Type B pancreatic cell (in vitro differentiated cells): Measurements from ENCODE around the gene CRIP3. TPM values are rescaled to one million over a fixed set of nuclear protein-coding genes. Genes with fewer than 3 reads are reported as not detected.
"Not testable (repeated sequence)": the region's sequence is repeated elsewhere in the genome, so short reads cannot be mapped to it uniquely, and the experiment has no call there.

Experiments used
- DNase-seq: peaks from one replicate; pipeline ENCODE4 v3.0.0; 2021; ENCODE audit warnings: mixed read lengths; ENCODE audit not compliant: unreplicated experiment; ENCODE audit errors: extremely low spot score
- H3K27ac Mint-ChIP-seq: 2 replicates; pipeline ENCODE4 v1.8.0; 2021; ENCODE audit warnings: mild to moderate bottlenecking, mixed read lengths
- H3K27me3 Mint-ChIP-seq: 2 replicates; pipeline ENCODE4 v1.8.0; 2021; ENCODE audit warnings: mixed read lengths
- H3K36me3 Mint-ChIP-seq: 2 replicates; pipeline ENCODE4 v1.8.0; 2021; ENCODE audit warnings: mixed read lengths
- H3K4me1 Mint-ChIP-seq: one replicate; pipeline ENCODE4 v1.8.0; 2021; ENCODE audit warnings: mixed read lengths; ENCODE audit not compliant: unreplicated experiment
- H3K4me3 Mint-ChIP-seq: 2 replicates; pipeline ENCODE4 v1.8.0; 2021; ENCODE audit warnings: mild to moderate bottlenecking, mixed read lengths
- H3K9me3 Mint-ChIP-seq: 2 replicates; pipeline ENCODE4 v1.8.0; 2021; ENCODE audit warnings: mixed read lengths
- long read RNA-seq: library from polyadenylated mRNA; unstranded; transcript quantifications from one replicate; pipeline ENCODE4 v2.0.0, GENCODE V29; 2020
- total RNA-seq: library from RNA; stranded (reverse); gene quantifications from 2 replicates; pipeline ENCODE4 v1.2.1, GENCODE V29; 2021; ENCODE audit warnings: low replicate concordance
- TF ChIP-seq, protein P1 (sequence below): fragments of 200-600 bp; sonication (generic); conservative IDR thresholded peaks from 2 replicates; pipeline ENCODE4 v1.5.0; 2021; ENCODE audit warnings: antibody characterized with exemption, mild to moderate bottlenecking

The CRIP3 gene, protein sequence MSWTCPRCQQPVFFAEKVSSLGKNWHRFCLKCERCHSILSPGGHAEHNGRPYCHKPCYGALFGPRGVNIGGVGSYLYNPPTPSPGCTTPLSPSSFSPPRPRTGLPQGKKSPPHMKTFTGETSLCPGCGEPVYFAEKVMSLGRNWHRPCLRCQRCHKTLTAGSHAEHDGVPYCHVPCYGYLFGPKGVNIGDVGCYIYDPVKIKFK
- 1.1 and 2.9 TPM in 2 replicates for total RNA-seq
- long read RNA-seq, partial matches to known transcripts = 1 of 3 reads
- long read RNA-seq, other reads (novel, unspliced or antisense) = 2 of 3 reads

DNA sequence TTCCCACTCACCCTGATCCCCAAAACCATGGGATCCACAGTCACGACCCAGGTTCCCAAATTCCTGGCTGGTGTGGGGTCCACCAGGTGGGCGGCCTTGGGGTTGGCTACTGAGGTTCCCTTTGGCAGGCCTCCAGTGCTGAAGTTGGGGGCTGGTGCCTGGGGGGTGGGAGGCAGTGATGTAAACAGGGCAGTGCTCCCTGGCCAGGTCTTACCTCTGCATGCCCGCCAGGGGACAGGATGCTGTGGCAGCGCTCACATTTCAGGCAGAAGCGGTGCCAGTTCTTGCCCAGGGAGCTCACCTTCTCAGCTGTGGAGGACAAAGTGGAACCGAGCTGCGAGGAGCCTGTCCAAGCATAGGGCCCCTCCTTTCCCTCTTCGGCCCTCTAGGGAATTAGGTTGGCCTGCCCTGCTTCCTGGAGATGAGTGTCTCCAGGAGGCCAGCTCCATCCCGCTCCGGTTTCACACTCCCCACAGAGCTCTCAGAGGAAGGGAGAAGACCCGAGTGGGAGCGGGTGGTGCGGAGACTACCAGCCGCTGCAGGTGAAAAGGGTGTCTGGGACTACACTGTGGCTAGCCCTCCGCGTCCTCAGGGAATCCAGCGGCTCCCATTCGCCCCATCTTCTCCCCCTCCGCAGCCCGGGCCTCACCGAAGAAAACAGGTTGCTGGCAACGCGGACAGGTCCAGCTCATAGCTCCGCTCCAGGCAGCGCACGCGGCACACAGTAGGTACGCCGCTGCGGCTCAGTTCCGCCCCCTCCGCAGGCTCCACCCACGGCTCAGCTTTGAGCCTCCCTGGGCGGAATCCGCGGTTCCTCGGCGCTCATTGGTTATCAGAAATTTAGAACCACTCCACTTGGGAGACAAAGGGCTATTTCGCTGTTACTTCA, at the start of gene CRIP3:
TSS of gene CRIP3 (minus strand) at position 726 of the 889 bp plus-strand sequence. CDS start at position 692, 34 bp downstream.
- TF ChIP-seq, protein P1, sequence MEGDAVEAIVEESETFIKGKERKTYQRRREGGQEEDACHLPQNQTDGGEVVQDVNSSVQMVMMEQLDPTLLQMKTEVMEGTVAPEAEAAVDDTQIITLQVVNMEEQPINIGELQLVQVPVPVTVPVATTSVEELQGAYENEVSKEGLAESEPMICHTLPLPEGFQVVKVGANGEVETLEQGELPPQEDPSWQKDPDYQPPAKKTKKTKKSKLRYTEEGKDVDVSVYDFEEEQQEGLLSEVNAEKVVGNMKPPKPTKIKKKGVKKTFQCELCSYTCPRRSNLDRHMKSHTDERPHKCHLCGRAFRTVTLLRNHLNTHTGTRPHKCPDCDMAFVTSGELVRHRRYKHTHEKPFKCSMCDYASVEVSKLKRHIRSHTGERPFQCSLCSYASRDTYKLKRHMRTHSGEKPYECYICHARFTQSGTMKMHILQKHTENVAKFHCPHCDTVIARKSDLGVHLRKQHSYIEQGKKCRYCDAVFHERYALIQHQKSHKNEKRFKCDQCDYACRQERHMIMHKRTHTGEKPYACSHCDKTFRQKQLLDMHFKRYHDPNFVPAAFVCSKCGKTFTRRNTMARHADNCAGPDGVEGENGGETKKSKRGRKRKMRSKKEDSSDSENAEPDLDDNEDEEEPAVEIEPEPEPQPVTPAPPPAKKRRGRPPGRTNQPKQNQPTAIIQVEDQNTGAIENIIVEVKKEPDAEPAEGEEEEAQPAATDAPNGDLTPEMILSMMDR = peak; percentile 44

DNA sequence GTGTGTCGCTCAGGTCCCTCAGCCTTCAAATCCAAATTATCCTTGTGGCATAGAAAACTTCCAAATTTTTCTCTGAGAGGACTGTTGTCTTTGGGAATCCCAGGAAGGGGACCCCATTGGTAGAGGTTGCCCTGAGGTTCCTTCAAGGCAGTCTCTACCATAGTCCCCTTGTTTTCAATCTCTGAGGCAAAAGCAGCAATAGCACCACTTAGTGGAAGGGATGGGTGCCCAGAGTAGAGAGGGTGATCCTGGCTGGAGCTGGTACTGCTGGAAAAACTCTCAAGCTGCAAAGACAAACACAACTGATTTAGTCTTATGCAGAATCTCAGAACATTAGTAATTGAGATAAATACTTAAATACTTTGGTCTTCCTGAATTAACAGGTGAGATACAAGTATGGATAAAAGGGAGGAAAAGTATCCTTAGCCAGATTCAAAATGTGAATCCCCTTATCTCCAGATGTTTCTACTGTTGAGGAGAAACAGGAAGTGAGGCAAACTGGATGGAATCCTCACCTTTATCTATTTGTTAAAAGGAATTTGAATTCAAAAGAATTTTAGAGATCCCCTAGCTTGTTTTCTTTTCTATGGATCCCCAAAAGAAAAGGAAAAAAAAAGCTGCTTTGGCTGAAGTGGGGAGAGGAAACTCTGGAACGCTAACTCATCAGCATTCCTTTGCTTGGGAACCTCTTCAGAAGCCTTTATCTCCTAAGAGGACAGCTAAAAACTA, 47.4 kb upstream of the CRIP3 start:
- Mint-ChIP-seq H3K4me1 (no peaks in the 10 kb centered on the region), H3K9me3 (no peaks in the 10 kb centered on the region), H3K27me3 (no peaks in the 10 kb centered on the region), H3K27ac (no peak overlapping the region), H3K36me3 (peaks cover 28% of the 10 kb centered on the region), H3K4me3 (no peak overlapping the region)
- TF ChIP-seq, protein P1 = peak; percentile 24
- no peak for DNase-seq

More for the DNA sequence above, at the start of gene CRIP3:
- Mint-ChIP-seq H3K36me3 (no peaks in the 10 kb centered on the region), H3K4me1 (peaks cover 7% of the 10 kb centered on the region), H3K9me3 (no peaks in the 10 kb centered on the region), H3K27ac (no peak within 1 kb of the TSS), H3K4me3 (peak within 1 kb of the TSS; percentile 85), H3K27me3 (peaks cover 17% of the 10 kb centered on the region)
- DNase-seq = peak; percentile 71

DNA sequence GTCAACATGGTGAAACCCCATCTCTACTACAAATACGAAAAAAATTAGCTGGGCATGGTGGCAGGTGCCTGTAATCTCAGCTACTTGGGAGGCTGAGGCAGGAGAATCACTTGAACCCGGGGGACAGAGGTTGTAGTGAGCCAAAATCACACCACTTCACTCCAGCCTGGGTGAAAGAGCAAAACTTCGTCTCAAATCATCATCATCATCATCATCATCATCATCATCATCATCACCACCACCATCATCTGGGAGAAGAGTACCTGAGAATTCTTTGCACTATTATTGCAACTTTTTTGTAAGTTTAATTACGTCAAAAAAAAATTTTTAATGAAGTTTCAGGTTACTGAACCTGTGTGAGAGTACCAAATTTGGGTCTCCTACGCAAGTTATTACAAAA, 43.3 kb upstream of the CRIP3 start:
- not testable (repeated sequence) for H3K4me1 Mint-ChIP-seq, DNase-seq, H3K9me3 Mint-ChIP-seq, H3K4me3 Mint-ChIP-seq, H3K27ac Mint-ChIP-seq, H3K27me3 Mint-ChIP-seq
- H3K36me3 Mint-ChIP-seq = peaks cover 21% of the 10 kb centered on the region

DNA sequence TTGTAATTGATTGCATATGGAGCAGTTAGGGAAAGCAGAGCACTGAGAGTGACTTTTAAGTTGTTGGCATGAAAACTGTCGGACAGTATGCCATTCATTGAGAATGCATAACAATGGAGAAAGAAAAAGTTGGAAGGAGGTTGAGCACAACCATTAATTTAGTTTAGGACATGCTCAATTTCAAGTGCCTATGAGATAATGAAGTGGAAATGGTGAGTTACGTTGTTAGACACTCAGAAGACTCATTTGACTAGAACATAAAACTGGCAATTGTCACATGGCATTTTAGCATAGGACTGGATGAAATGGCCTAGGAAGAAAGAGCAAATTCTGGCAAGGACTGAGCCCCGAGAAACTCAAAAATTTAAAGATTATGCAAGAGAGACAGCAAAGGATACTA, 38.8 kb upstream of the CRIP3 start:
- no peaks in the 10 kb centered on the region for H3K4me1 Mint-ChIP-seq
- TF ChIP-seq, protein P1 = no peak

DNA sequence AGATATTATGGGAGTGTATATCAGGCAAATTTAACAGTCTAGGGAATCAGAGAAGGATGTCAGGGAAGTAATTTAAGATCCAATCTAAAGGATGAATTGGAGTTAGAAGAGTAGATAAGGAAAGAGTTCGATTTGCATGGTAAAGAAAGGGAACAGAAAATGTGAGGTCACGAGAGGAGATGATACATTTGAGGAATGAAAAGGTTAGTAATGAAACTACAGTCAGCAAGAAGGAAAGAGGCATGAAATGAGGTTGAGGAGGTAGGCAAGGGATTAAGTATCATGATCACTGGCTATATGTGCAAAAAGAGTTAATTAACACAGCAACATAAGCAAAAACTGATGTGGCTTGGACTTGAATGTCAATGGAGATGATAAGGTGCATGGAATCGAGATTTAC, 38.4 kb upstream of the CRIP3 start:
- DNase-seq = no peak
- H3K36me3 Mint-ChIP-seq = peaks cover 24% of the 10 kb centered on the region
- TF ChIP-seq, protein P1 = no peak
- no peak overlapping the region for H3K4me3 Mint-ChIP-seq
- H3K27ac Mint-ChIP-seq = no peak overlapping the region
- no peaks in the 10 kb centered on the region for H3K4me1 Mint-ChIP-seq
- H3K27me3 Mint-ChIP-seq = no peaks in the 10 kb centered on the region
- H3K9me3 Mint-ChIP-seq = no peaks in the 10 kb centered on the region

More for the DNA sequence above, 38.8 kb upstream of the CRIP3 start:
- Mint-ChIP-seq H3K4me3 (no peak overlapping the region), H3K27ac (no peak overlapping the region), H3K36me3 (peaks cover 26% of the 10 kb centered on the region), H3K9me3 (no peaks in the 10 kb centered on the region), H3K27me3 (no peaks in the 10 kb centered on the region)
- no peak for DNase-seq

DNA sequence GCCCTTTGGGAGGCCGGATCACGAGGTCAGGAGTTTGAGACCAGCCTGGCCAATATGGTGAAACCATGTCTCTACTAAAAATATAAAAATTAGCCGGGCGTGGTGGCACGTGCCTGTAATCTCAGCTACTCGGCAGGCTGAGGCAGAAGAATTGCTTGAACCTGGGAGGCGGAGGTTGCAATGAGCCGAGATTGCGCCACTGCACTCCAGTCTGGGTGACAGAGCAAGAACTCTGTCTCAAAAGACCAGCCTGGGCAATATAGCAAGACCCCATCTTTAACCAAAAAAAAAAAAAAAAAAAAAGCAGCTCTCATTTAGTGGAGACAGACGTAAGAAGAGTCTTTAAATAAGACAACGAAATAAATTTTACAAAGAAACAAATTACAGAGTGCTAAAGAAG, 37.6 kb upstream of the CRIP3 start:
- not testable (repeated sequence) for H3K4me3 Mint-ChIP-seq, H3K27ac Mint-ChIP-seq, DNase-seq, H3K9me3 Mint-ChIP-seq, H3K4me1 Mint-ChIP-seq, H3K27me3 Mint-ChIP-seq
- H3K36me3 Mint-ChIP-seq = peaks cover 24% of the 10 kb centered on the region
